HG03442 (cell line): ENCODE data around the gene PARD3.

Source experiments
- ATAC-seq: cut with Tn5 transposase; IDR thresholded peaks from one replicate; pipeline ENCODE4 v1.9.1; 2021; ENCODE audit warnings: mild to moderate bottlenecking, moderate library complexity; ENCODE audit not compliant: unreplicated experiment

Gene PARD3

GRCh38 chr10:34333513-34333912 is 481.6 kb downstream of the PARD3 start:
- ATAC-seq: no peak

GRCh38 chr10:34327184-34327583 is 487.9 kb downstream of the PARD3 start:
- ATAC-seq: no peak

- no peak for ATAC-seq
These were observed 491.9 kb downstream of the PARD3 start for GRCh38 chr10:34323192-34323591.

- ATAC-seq: no peak
These were observed 494.8 kb downstream of the PARD3 start for GRCh38 chr10:34320265-34320664.

GRCh38 chr10:34319197-34319846 is 495.8 kb downstream of the PARD3 start:
- no peak for ATAC-seq

GRCh38 chr10:34316154-34316553 is 498.9 kb downstream of the PARD3 start:
- no peak for ATAC-seq

- no peak for ATAC-seq
These were observed 500.6 kb downstream of the PARD3 start for GRCh38 chr10:34314457-34314856.

- no peak for ATAC-seq
These were observed 501.2 kb downstream of the PARD3 start for GRCh38 chr10:34313888-34314287.

- ATAC-seq: no peak
These were observed 501.7 kb downstream of the PARD3 start for GRCh38 chr10:34313353-34313752.

- no peak for ATAC-seq
These were observed 503.4 kb downstream of the PARD3 start for GRCh38 chr10:34311679-34312078.

GRCh38 chr10:34310234-34310633 is 504.9 kb downstream of the PARD3 start:
- no peak for ATAC-seq

- ATAC-seq: no peak
These were observed 509.9 kb downstream of the PARD3 start for GRCh38 chr10:34305189-34305588.

- ATAC-seq: no peak
These were observed 512.1 kb downstream of the PARD3 start for GRCh38 chr10:34303022-34303421.

- no peak for ATAC-seq
These were observed 515.9 kb downstream of the PARD3 start for GRCh38 chr10:34299105-34299611.

GRCh38 chr10:34298346-34298818 is 516.7 kb downstream of the PARD3 start:
- no peak for ATAC-seq

GRCh38 chr10:34297541-34298345 is 517.4 kb downstream of the PARD3 start:
- ATAC-seq: no peak

- no peak for ATAC-seq
These were observed 520.0 kb downstream of the PARD3 start for GRCh38 chr10:34295142-34295548.

GRCh38 chr10:34294137-34294536 is 521.0 kb downstream of the PARD3 start:
- no peak for ATAC-seq

GRCh38 chr10:34292675-34293074 is 522.4 kb downstream of the PARD3 start:
- ATAC-seq: no peak

- ATAC-seq: no peak
These were observed 522.9 kb downstream of the PARD3 start for GRCh38 chr10:34292194-34292565.

- ATAC-seq: no peak
These were observed 523.5 kb downstream of the PARD3 start for GRCh38 chr10:34291466-34292193.
